LNCaP clone FGC (cell line): Measurements from ENCODE around the gene POLR1H.

ENCODE experiments used
- DNase-seq: peaks from one replicate; pipeline ENCODE4 v3.0.0-alpha.2; 2011; ENCODE audit warnings: low read depth
- H3K4me3 ChIP-seq: 2 replicates; pipeline ENCODE4 v1.5.1; 2011; ENCODE audit warnings: mild to moderate bottlenecking, low read depth, low read length, control low read depth
- CTCF ChIP-seq: IDR thresholded peaks from 2 replicates; pipeline ENCODE4 v1.5.1; 2012; ENCODE audit warnings: mild to moderate bottlenecking; ENCODE audit not compliant: control insufficient read depth, insufficient read depth; ENCODE audit errors: extremely low read depth

The POLR1H gene

GRCh38 chr6:30102970-30103871 lies 42.2 kb downstream of the POLR1H start:
- DNase-seq, result peak; percentile 71
- H3K4me3 ChIP-seq, result peak overlapping the region; percentile 38
- TF ChIP-seq CTCF, result peak; percentile 85

GRCh38 chr6:30103872-30104179 lies 42.8 kb downstream of the POLR1H start:
- no peak for TF ChIP-seq CTCF
- no peak overlapping the region for H3K4me3 ChIP-seq

GRCh38 chr6:30104661-30105060 lies 43.6 kb downstream of the POLR1H start:
- no peak for TF ChIP-seq CTCF
- no peak overlapping the region for H3K4me3 ChIP-seq
- DNase-seq, result no peak

More at GRCh38 chr6:30103872-30104179, 42.8 kb downstream of the POLR1H start:
- DNase-seq, result no peak

GRCh38 chr6:30111266-30111856 lies 50.3 kb downstream of the POLR1H start:
- no peak for DNase-seq
- TF ChIP-seq CTCF, result no peak
- no peak overlapping the region for H3K4me3 ChIP-seq

- DNase-seq, result no peak
- H3K4me3 ChIP-seq, result no peak overlapping the region
- no peak for TF ChIP-seq CTCF
Observed at GRCh38 chr6:30112402-30112994, 51.4 kb downstream of the POLR1H start.

DNA sequence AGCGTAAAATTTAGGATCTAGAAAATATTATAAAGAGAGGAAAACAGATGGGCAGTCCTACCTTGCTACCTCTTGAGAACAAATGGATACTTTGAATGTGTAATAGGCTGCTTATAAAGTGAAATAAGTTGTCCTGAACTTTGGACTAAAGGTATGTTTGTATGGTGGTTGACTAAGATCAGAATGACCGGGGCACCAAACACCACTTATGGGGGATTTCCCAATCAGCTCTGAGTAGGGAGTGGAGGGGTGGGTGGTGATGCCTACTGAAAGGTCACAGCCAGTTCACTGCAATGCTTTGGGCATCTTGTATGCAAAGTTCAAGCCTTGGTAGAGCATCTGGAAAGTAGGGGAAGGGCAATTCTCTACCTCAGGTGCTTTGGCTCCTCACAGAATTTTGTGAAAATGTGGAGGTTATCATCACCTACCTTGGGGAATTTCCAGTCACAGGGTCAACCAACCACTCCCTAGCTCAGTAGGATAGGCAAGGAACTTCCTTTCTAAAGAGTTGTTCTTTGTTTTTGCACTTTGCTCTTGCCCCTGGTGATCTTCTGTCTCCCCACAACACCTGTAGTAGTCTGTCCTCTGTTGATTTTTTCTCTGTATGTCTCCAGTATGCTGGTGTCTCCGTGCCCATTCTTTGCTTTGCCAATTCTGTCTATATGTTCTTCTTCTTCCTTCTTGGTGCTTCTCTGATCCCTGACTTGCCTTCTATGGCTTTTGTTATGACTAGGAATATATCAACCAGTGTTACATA lies 52.1 kb downstream of the POLR1H start, which contains the start of gene TRIM31:
Gene TRIM31 (minus strand): TSS at position 88 of the 757 bp plus-strand sequence. CDS start 285 bp downstream, outside the sequence.
- no peak for DNase-seq
- TF ChIP-seq CTCF, result no peak
- no peak within 1 kb of the TSS for H3K4me3 ChIP-seq
